Endothelial cell (in vitro differentiated cells): ENCODE results near the gene NAA15. TPM values are rescaled to one million over a fixed set of nuclear protein-coding genes. Genes with fewer than 3 reads are reported as not detected.
A peak's percentile ranks its signal among the peaks of the same experiment; 100 is the strongest.

Source experiments
- DNase-seq: peaks from one replicate; pipeline ENCODE4 v3.0.0; 2021; ENCODE audit warnings: low spot score
- H3K27ac Mint-ChIP-seq: one replicate; pipeline ENCODE4 v1.8.0; 2021; ENCODE audit warnings: mixed read lengths, inconsistent platforms; ENCODE audit not compliant: unreplicated experiment
- H3K27me3 Mint-ChIP-seq: one replicate; pipeline ENCODE4 v1.8.0; 2021; ENCODE audit warnings: mild to moderate bottlenecking, moderate library complexity, mixed read lengths, inconsistent platforms; ENCODE audit not compliant: unreplicated experiment
- H3K36me3 Mint-ChIP-seq: one replicate; pipeline ENCODE4 v1.8.0; 2021; ENCODE audit warnings: mild to moderate bottlenecking, low read depth, mixed read lengths, inconsistent platforms; ENCODE audit not compliant: unreplicated experiment
- H3K4me1 Mint-ChIP-seq: one replicate; pipeline ENCODE4 v1.8.0; 2021; ENCODE audit warnings: mild to moderate bottlenecking, mixed read lengths, inconsistent platforms; ENCODE audit not compliant: unreplicated experiment
- H3K4me3 Mint-ChIP-seq: one replicate; pipeline ENCODE4 v1.8.0; 2021; ENCODE audit warnings: mild to moderate bottlenecking, mixed read lengths, inconsistent platforms; ENCODE audit not compliant: unreplicated experiment
- H3K9me3 Mint-ChIP-seq: one replicate; pipeline ENCODE4 v1.8.0; 2021; ENCODE audit warnings: mixed read lengths, inconsistent platforms; ENCODE audit not compliant: unreplicated experiment
- total RNA-seq: library from RNA; stranded (reverse); fragmentation: NEBNext Ultra II Directional; extraction: Animal tissue kit (Norgen Biotek cat#: 25700); gene quantifications from one replicate; pipeline ENCODE4 v1.2.1, GENCODE V29; 2021; ENCODE audit not compliant: unreplicated experiment
- TF ChIP-seq, protein P1 (sequence below): fragments of 200-600 bp; sonication (generic); IDR thresholded peaks from one replicate; pipeline ENCODE4 v1.5.0; 2021; ENCODE audit warnings: antibody characterized with exemption; ENCODE audit not compliant: unreplicated experiment

The NAA15 gene
- total RNA-seq, 1 donor from 2014 or later, result 37.8 TPM

DNA sequence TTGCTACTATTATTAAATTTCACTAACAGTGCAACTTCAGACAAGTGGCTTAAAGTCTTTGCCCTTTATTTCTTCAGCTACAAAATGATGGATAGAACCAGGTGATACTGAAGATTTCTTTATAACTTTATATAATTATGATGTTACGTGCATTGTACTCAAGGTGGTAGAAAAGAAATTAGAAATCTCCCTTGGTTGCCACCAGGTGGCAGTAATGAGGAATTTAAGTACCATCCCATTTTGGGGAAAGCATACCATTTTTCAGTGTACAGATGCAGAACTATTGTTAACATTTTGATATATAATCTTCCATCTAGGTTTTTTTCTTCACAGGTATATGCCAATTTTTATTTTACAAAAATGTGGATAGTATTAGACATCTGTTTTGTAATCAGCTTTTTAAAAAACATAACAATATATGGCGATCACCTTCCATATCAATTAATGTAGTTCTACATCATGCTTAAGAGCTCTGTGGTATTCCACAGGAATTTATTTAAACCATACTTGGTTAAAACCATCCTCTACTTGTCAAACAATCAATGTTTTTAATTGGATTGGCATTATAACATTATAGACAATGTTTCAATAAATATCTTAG, 114.9 kb downstream of the NAA15 start:
- DNase-seq, result peak; percentile 15
- peaks cover 10% of the 10 kb centered on the region for H3K27me3 Mint-ChIP-seq
- peaks cover 27% of the 10 kb centered on the region for H3K36me3 Mint-ChIP-seq
- H3K4me1 Mint-ChIP-seq, result peaks cover 23% of the 10 kb centered on the region
- TF ChIP-seq, protein P1, sequence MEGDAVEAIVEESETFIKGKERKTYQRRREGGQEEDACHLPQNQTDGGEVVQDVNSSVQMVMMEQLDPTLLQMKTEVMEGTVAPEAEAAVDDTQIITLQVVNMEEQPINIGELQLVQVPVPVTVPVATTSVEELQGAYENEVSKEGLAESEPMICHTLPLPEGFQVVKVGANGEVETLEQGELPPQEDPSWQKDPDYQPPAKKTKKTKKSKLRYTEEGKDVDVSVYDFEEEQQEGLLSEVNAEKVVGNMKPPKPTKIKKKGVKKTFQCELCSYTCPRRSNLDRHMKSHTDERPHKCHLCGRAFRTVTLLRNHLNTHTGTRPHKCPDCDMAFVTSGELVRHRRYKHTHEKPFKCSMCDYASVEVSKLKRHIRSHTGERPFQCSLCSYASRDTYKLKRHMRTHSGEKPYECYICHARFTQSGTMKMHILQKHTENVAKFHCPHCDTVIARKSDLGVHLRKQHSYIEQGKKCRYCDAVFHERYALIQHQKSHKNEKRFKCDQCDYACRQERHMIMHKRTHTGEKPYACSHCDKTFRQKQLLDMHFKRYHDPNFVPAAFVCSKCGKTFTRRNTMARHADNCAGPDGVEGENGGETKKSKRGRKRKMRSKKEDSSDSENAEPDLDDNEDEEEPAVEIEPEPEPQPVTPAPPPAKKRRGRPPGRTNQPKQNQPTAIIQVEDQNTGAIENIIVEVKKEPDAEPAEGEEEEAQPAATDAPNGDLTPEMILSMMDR, result peak; percentile 86
- no peaks in the 10 kb centered on the region for H3K9me3 Mint-ChIP-seq
- no peak overlapping the region for H3K4me3 Mint-ChIP-seq
- H3K27ac Mint-ChIP-seq, result no peak overlapping the region

DNA sequence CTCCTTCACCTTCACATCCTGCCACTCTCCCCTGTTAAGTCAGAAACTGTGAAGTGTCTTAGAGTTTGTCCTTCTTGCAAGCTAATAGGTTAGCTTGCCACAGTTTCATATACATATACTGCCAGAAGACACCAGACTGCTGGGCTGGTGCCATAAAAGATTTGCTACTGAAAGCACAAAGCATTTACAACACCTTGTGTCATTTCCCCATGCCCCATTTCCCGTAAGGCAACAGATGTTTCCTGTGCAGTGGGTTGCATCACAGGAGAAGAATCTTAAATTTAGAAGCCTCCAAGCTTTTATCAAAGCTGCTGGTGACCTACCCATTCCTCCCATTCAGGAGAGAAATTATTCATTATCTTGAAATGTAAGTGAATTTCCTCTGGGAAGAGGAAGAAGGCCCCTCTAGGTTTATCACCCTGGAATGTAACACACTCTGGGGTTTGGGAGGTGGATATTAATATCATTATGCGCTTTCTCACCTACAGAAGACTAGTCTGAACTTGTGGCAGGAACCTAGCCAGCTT, 118.1 kb downstream of the NAA15 start:
- DNase-seq, result peak; percentile 63
- Mint-ChIP-seq H3K27ac (peak overlapping the region; percentile 99), H3K4me3 (no peak overlapping the region), H3K4me1 (peaks cover 23% of the 10 kb centered on the region), H3K36me3 (peaks cover 35% of the 10 kb centered on the region), H3K9me3 (no peaks in the 10 kb centered on the region), H3K27me3 (peaks cover 10% of the 10 kb centered on the region)
- TF ChIP-seq, protein P1, result no peak

DNA sequence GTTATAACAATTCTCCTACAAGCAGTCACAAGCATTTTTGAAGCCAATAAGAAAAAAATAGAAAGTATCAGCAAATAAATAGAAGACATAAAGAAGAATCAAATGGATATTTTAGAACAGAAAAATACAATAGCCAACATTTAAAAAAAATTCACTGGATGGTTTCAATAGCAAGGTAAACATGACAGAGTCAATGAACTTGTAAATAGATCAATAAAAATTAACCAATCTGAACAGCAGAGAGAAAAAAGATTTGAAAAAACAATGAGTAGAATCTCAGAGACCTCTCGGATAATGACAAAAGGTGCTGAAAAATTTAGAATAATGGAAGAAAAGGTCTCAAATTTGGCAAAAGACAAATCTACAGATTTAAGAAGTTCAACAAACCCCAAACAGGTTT, 119.3 kb downstream of the NAA15 start:
- H3K4me3 Mint-ChIP-seq, result peak overlapping the region; percentile 6
- peaks cover 23% of the 10 kb centered on the region for H3K4me1 Mint-ChIP-seq
- TF ChIP-seq, protein P1, result no peak
- peaks cover 24% of the 10 kb centered on the region for H3K36me3 Mint-ChIP-seq
- peak overlapping the region; percentile 99 for H3K27ac Mint-ChIP-seq
- H3K9me3 Mint-ChIP-seq, result no peaks in the 10 kb centered on the region
- no peak for DNase-seq
- peaks cover 10% of the 10 kb centered on the region for H3K27me3 Mint-ChIP-seq

DNA sequence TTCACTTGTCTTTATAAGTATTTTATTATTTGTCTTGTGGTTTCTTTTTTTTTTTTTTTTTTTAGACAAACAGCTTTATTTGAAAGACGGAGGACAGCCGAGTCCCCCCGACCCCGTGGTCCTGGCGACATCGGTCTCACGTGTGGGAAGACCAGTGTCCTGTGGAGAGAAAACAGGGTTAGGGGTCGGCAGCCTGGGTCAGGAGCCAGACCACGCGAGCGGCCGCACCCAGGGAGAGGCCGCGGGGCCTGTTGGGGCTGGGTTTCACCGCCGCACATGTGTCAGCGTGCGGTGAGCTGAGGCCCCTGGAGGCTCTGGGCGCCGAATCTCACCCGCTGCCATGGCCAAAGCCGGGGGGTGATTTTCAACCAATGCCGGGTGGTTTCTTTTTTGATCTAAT, 134.8 kb downstream of the NAA15 start:
- no peaks in the 10 kb centered on the region for H3K4me1 Mint-ChIP-seq
- no peak for DNase-seq
- TF ChIP-seq, protein P1, result no peak
- no peaks in the 10 kb centered on the region for H3K9me3 Mint-ChIP-seq
- no peak overlapping the region for H3K27ac Mint-ChIP-seq
- no peak overlapping the region for H3K4me3 Mint-ChIP-seq
- H3K36me3 Mint-ChIP-seq, result peaks cover 43% of the 10 kb centered on the region
- H3K27me3 Mint-ChIP-seq, result peaks cover 3% of the 10 kb centered on the region

DNA sequence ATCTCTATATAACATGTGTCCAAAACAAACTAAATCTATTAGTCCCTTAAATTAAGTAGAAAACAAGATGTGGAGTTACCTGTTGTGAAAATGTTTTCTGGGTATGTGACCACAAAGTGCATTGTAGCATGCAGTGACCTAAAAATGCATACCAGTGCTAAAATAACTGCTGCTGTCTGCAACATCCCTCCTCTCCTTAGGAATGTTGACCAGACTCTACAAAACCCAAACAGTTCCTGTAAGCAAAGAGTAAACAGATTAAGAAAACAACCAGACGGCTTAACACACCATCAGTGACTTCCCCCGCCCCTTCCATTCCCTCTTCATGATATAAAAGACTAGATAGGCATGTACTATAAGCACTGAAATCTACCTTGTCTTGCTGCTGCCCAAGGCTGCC, 136.8 kb downstream of the NAA15 start:
- Mint-ChIP-seq H3K4me3 (peak overlapping the region; percentile 26), H3K27ac (no peak overlapping the region), H3K9me3 (no peaks in the 10 kb centered on the region), H3K4me1 (no peaks in the 10 kb centered on the region), H3K36me3 (peaks cover 36% of the 10 kb centered on the region), H3K27me3 (peaks cover 3% of the 10 kb centered on the region)
- TF ChIP-seq, protein P1, result no peak
- no peak for DNase-seq
